Measurements from ENCODE around the gene MPP1. TPM values are rescaled to one million over a fixed set of nuclear protein-coding genes. Genes with fewer than 3 reads are reported as not detected.

Gene MPP1
- total and polyA plus RNA-seq, 9 of the 15 experiments (the other 6 are each of a cell fraction or from before 2014, with no cell fraction given), result 227 to 395 (median 283) TPM

- TF ChIP-seq, protein P1, sequence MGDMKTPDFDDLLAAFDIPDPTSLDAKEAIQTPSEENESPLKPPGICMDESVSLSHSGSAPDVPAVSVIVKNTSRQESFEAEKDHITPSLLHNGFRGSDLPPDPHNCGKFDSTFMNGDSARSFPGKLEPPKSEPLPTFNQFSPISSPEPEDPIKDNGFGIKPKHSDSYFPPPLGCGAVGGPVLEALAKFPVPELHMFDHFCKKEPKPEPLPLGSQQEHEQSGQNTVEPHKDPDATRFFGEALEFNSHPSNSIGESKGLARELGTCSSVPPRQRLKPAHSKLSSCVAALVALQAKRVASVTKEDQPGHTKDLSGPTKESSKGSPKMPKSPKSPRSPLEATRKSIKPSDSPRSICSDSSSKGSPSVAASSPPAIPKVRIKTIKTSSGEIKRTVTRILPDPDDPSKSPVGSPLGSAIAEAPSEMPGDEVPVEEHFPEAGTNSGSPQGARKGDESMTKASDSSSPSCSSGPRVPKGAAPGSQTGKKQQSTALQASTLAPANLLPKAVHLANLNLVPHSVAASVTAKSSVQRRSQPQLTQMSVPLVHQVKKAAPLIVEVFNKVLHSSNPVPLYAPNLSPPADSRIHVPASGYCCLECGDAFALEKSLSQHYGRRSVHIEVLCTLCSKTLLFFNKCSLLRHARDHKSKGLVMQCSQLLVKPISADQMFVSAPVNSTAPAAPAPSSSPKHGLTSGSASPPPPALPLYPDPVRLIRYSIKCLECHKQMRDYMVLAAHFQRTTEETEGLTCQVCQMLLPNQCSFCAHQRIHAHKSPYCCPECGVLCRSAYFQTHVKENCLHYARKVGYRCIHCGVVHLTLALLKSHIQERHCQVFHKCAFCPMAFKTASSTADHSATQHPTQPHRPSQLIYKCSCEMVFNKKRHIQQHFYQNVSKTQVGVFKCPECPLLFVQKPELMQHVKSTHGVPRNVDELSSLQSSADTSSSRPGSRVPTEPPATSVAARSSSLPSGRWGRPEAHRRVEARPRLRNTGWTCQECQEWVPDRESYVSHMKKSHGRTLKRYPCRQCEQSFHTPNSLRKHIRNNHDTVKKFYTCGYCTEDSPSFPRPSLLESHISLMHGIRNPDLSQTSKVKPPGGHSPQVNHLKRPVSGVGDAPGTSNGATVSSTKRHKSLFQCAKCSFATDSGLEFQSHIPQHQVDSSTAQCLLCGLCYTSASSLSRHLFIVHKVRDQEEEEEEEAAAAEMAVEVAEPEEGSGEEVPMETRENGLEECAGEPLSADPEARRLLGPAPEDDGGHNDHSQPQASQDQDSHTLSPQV (IDR thresholded peaks at IDR 0.05), result peak; percentile 30; the same call in 1 of the 2 replicates
- 0 out of 4 replicates have a peak, but pooled peaks of 1 of the 2 experiments have one; percentile 10 for TF ChIP-seq ZNF639 (CRISPR knock-in tag; conservative IDR thresholded peaks at IDR 0.05 in 1 of 2, IDR thresholded peaks at IDR 0.05 in 1 of 2)
- peak; percentile 35; the same call in 1 of the 2 replicates for TF ChIP-seq CUX1 (CRISPR knock-in tag; IDR thresholded peaks at IDR 0.05)
- TF ChIP-seq RBFOX2 (IDR thresholded peaks at IDR 0.05; ENCODE audit: low read depth, low read length), result peak; percentile 60
- peak; percentile 68 for TF ChIP-seq POLR2G (IDR thresholded peaks at IDR 0.05; ENCODE audit: low read depth, low read length)
- peak in 1 of 2 experiments; percentile 36; a peak in 1 of 4 replicates for TF ChIP-seq TRIM24 (IDR thresholded peaks at IDR 0.05)
- 0 out of 2 replicates have a peak, but pooled peaks have one; percentile 48 for TF ChIP-seq DMBX1 (CRISPR knock-in tag; IDR thresholded peaks at IDR 0.05; ENCODE audit: borderline replicate concordance)
- TF ChIP-seq ZNF384 (IDR thresholded peaks at IDR 0.05; ENCODE audit: low read depth, low read length), result 0 out of 2 replicates have a peak, but pooled peaks have one; percentile 12
- TF ChIP-seq SMARCE1 (IDR thresholded peaks at IDR 0.05), result peak; percentile 52
- peak; percentile 29; the same call in 1 of the 2 replicates for TF ChIP-seq SMAD4 (CRISPR knock-in tag; conservative IDR thresholded peaks at IDR 0.05)
These were observed 11.8 kb upstream of the MPP1 start (continued) for GRCh38 chrX:154817048-154817618.
